IPS-18a (cell line): Measurements from ENCODE around the gene TRIM23.

Experiments
- H3K27ac ChIP-seq: one replicate; pipeline ENCODE4 v1.5.1; 2013; ENCODE audit warnings: low read length
- H3K27me3 ChIP-seq: one replicate; pipeline ENCODE4 v1.6.1; 2013; ENCODE audit warnings: mild to moderate bottlenecking, low read length; ENCODE audit not compliant: control insufficient read depth, insufficient read depth
- H3K36me3 ChIP-seq: one replicate; pipeline ENCODE4 v1.6.1; 2013; ENCODE audit warnings: low read depth, low read length; ENCODE audit not compliant: control insufficient read depth
- H3K4me1 ChIP-seq: one replicate; pipeline ENCODE4 v1.6.1; 2013; ENCODE audit warnings: low read depth, low read length; ENCODE audit not compliant: control insufficient read depth
- H3K4me3 ChIP-seq: one replicate; pipeline ENCODE4 v1.5.1; 2013; ENCODE audit warnings: low read length
- H3K9ac ChIP-seq: one replicate; pipeline ENCODE4 v1.6.1; 2013; ENCODE audit warnings: mild to moderate bottlenecking, low read length, moderate library complexity
- H3K9me3 ChIP-seq: one replicate; pipeline ENCODE4 v1.6.1; 2013; ENCODE audit warnings: low read depth, low read length; ENCODE audit not compliant: control insufficient read depth

TRIM23 gene

DNA sequence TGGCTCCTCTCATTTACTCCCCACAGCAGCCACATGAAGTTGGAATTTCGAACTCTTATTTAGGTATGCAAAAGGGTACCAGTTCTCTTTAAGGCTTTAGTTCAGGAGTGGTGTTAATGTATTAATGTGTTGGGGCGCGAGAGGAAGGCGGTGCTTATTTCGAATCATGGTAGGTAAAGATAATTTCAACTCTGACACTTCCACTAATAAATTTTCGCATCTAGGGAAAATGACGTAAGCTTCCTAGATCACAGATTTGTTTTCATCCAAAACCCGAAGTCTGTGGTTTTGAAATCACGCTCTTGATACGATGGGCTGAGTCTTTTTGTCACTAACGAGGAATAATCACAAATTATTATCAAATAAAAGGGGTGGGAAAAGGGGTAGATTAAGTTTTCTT is 60.4 kb downstream of the TRIM23 start:
- Histone ChIP-seq H3K4me3 (peak overlapping the region; percentile 99), H3K36me3 (peaks cover 5% of the 10 kb centered on the region), H3K27ac (peak overlapping the region; percentile 96), H3K4me1 (peaks cover 5% of the 10 kb centered on the region), H3K9me3 (no peaks in the 10 kb centered on the region), H3K9ac (peak overlapping the region; percentile 96), H3K27me3 (no peaks in the 10 kb centered on the region)

- Histone ChIP-seq H3K27me3 (no peaks in the 10 kb centered on the region), H3K9me3 (no peaks in the 10 kb centered on the region), H3K4me3 (peak within 1 kb of the TSS; percentile 99), H3K9ac (peak within 1 kb of the TSS; percentile 96), H3K4me1 (peaks cover 5% of the 10 kb centered on the region), H3K27ac (peak within 1 kb of the TSS; percentile 96), H3K36me3 (peaks cover 13% of the 10 kb centered on the region)
These were observed 61.1 kb downstream of the TRIM23 start, which contains the start of the genes CENPK and PPWD1 for GRCh38 chr5:65562731-65563701. Gene CENPK, minus strand, starts transcription at chr5:65563168. Its CDS starts 8,261 bp downstream, at chr5:65554907. Gene PPWD1, plus strand, starts transcription at chr5:65563296. Its CDS starts 15 bp downstream, at chr5:65563311.

GRCh38 chr5:65556718-65557117 is 67.4 kb downstream of the TRIM23 start:
- Histone ChIP-seq H3K4me1 (peaks cover under 1% of the 10 kb centered on the region), H3K9ac (no peak overlapping the region), H3K27ac (no peak overlapping the region), H3K27me3 (no peaks in the 10 kb centered on the region), H3K36me3 (peaks cover 36% of the 10 kb centered on the region), H3K9me3 (no peaks in the 10 kb centered on the region), H3K4me3 (no peak overlapping the region)

DNA sequence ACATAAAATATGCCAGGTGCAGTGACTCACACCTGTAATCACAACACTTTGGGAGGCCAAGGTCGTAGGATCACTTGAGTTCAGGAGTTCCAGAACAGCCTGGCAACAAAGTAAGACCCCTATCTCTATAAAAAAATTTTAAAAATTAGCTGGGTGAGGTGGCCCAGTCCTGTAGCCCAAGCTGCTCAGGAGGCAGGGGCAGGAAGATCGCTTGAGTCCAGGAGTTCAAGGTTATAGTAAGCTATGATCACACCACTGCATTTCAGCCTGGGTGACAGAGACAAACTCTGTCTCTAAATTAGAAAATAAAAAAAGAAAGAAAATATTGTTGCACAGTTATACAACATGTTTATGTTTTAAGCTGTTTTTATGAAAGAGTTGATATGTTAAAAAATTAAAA is 68.0 kb downstream of the TRIM23 start:
- Histone ChIP-seq H3K27ac (no peak overlapping the region), H3K9ac (no peak overlapping the region), H3K4me3 (no peak overlapping the region), H3K36me3 (peaks cover 36% of the 10 kb centered on the region), H3K4me1 (no peaks in the 10 kb centered on the region), H3K27me3 (no peaks in the 10 kb centered on the region), H3K9me3 (no peaks in the 10 kb centered on the region)

GRCh38 chr5:65555287-65555686 is 68.8 kb downstream of the TRIM23 start:
- no peak overlapping the region for H3K27ac ChIP-seq
- H3K4me1 ChIP-seq: no peaks in the 10 kb centered on the region
- peaks cover 41% of the 10 kb centered on the region for H3K36me3 ChIP-seq
- no peak overlapping the region for H3K9ac ChIP-seq
- H3K27me3 ChIP-seq: no peaks in the 10 kb centered on the region
- H3K9me3 ChIP-seq: no peaks in the 10 kb centered on the region
- H3K4me3 ChIP-seq: no peak overlapping the region

- no peak overlapping the region for H3K27ac ChIP-seq
- H3K9ac ChIP-seq: no peak overlapping the region
- H3K4me3 ChIP-seq: no peak overlapping the region
- peaks cover 51% of the 10 kb centered on the region for H3K36me3 ChIP-seq
- H3K27me3 ChIP-seq: no peaks in the 10 kb centered on the region
- no peaks in the 10 kb centered on the region for H3K4me1 ChIP-seq
- no peaks in the 10 kb centered on the region for H3K9me3 ChIP-seq
These were observed 70.2 kb downstream of the TRIM23 start for GRCh38 chr5:65553941-65554340.

DNA sequence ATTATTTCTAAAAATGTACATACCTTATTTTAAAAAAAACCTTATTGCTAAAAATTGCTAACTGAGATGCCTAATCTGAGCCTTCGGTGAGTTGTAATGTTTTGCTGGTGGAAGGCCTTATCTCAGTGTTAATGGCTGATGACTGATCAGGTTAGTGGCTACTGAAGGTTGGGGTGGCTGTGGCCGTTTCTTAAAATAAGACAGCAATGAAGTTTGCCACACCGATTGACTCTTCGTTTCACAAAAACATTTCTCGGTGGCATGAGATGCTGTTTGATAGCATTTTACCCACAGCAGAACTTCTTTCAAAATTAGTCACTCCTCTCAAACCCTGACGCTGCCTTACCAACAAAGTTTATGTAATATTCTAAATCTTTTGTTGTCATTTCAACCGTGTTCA is 75.9 kb downstream of the TRIM23 start:
- Histone ChIP-seq H3K36me3 (peaks cover 39% of the 10 kb centered on the region), H3K27me3 (no peaks in the 10 kb centered on the region), H3K4me3 (no peak overlapping the region), H3K27ac (no peak overlapping the region), H3K9me3 (no peaks in the 10 kb centered on the region), H3K4me1 (no peaks in the 10 kb centered on the region), H3K9ac (no peak overlapping the region)

DNA sequence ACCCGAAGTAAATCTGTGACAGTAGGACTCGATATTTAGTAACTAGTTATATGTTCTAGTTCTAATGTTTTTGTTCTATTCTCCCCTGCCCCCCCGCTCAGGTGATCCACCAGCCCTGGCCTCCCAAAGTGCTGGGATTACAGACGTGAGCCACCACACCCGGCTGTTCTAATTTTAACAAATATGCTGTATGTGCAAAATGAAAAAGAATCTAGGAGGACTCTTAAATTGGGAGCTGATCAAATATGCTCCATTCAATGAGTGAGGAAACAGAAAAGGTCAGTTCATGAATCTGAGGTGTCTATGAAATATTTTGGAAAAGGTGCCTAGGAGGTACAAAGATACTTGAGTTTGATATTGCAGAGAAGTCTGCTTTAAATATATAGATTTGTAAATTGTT is 78.0 kb downstream of the TRIM23 start:
- H3K4me1 ChIP-seq: no peaks in the 10 kb centered on the region
- no peak overlapping the region for H3K27ac ChIP-seq
- H3K9me3 ChIP-seq: no peaks in the 10 kb centered on the region
- H3K27me3 ChIP-seq: no peaks in the 10 kb centered on the region
- H3K9ac ChIP-seq: no peak overlapping the region
- no peak overlapping the region for H3K4me3 ChIP-seq
- peaks cover 50% of the 10 kb centered on the region for H3K36me3 ChIP-seq

GRCh38 chr5:65544473-65544872 is 79.7 kb downstream of the TRIM23 start:
- H3K9ac ChIP-seq: no peak overlapping the region
- H3K27me3 ChIP-seq: no peaks in the 10 kb centered on the region
- H3K4me1 ChIP-seq: no peaks in the 10 kb centered on the region
- H3K9me3 ChIP-seq: no peaks in the 10 kb centered on the region
- peaks cover 47% of the 10 kb centered on the region for H3K36me3 ChIP-seq
- no peak overlapping the region for H3K4me3 ChIP-seq
- no peak overlapping the region for H3K27ac ChIP-seq

- no peaks in the 10 kb centered on the region for H3K4me1 ChIP-seq
- no peak overlapping the region for H3K27ac ChIP-seq
- no peak overlapping the region for H3K4me3 ChIP-seq
- no peaks in the 10 kb centered on the region for H3K9me3 ChIP-seq
- no peaks in the 10 kb centered on the region for H3K27me3 ChIP-seq
- H3K9ac ChIP-seq: no peak overlapping the region
- peaks cover 49% of the 10 kb centered on the region for H3K36me3 ChIP-seq
These were observed 84.3 kb downstream of the TRIM23 start for GRCh38 chr5:65539827-65540226.
